GM19395 (cell line): Measurements from ENCODE around the gene KL.

Experiments
- ATAC-seq: cut with Tn5 transposase; IDR thresholded peaks from one replicate; pipeline ENCODE4 v1.9.1; 2021; ENCODE audit warnings: mild to moderate bottlenecking, moderate library complexity; ENCODE audit not compliant: unreplicated experiment

KL gene

DNA sequence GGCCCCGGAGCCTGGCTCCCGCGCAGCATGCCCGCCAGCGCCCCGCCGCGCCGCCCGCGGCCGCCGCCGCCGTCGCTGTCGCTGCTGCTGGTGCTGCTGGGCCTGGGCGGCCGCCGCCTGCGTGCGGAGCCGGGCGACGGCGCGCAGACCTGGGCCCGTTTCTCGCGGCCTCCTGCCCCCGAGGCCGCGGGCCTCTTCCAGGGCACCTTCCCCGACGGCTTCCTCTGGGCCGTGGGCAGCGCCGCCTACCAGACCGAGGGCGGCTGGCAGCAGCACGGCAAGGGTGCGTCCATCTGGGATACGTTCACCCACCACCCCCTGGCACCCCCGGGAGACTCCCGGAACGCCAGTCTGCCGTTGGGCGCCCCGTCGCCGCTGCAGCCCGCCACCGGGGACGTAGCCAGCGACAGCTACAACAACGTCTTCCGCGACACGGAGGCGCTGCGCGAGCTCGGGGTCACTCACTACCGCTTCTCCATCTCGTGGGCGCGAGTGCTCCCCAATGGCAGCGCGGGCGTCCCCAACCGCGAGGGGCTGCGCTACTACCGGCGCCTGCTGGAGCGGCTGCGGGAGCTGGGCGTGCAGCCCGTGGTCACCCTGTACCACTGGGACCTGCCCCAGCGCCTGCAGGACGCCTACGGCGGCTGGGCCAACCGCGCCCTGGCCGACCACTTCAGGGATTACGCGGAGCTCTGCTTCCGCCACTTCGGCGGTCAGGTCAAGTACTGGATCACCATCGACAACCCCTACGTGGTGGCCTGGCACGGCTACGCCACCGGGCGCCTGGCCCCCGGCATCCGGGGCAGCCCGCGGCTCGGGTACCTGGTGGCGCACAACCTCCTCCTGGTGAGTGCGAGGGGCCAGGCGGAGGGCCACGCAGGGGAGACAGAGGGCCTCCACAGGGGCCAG, at the start of gene KL:
TSS of gene KL (plus strand) at position 10 of the 909 bp plus-strand sequence. CDS start at position 28, 18 bp downstream.
- peak; percentile 36 for ATAC-seq

DNA sequence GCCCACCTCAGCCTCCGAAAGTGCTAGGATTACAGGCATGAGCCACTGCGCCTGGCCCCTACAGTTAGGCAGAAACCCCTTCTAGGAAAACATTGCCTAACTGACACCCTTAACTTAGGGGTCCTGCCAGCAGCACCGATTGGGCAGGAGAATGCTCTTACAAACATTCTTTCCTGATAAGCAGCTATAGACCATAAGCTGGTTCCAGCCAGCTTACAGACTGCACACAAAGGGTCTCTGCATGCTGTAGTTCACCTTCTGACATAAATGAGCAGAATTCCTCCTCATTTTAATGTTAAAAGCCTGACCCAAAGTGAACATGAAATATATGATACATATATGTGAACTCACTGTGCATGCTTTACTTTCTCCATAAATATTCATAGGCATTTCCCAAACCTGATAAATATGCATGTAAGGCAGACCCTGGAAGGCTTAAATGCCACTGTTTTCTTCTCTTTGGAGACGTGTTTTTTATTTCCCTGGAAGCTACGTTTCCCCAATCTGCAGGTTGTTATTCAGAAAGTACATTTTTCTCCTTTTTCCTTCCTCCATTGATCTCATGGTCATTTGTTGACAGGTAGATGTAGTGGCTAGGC, 48.5 kb upstream of the KL start:
- no peak for ATAC-seq

- ATAC-seq = no peak
Measured at GRCh38 chr13:32968316-32968715, 47.9 kb upstream of the KL start.

GRCh38 chr13:32968793-32969192, 47.4 kb upstream of the KL start:
- no peak for ATAC-seq

DNA sequence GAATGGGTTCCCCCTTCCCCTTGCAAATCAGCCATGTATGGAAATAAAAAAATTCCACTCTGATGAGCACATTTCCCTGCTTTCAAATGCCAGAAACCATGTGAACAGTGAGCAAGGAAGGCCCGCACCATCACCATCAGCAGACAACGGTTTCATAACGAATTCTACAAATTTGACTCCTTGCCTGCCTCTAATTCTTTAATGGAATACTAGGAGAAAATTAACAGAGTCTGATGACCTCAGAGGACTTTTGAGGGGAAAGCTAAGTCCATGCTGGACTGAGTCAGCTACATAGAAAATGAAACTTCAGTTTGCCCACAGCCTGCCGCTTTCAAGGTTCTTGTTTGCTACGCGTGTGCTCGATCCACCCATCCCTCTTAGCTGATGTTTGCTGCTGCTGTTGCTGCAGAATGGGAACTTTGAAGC, 46.7 kb upstream of the KL start:
- ATAC-seq = peak; percentile 89

DNA sequence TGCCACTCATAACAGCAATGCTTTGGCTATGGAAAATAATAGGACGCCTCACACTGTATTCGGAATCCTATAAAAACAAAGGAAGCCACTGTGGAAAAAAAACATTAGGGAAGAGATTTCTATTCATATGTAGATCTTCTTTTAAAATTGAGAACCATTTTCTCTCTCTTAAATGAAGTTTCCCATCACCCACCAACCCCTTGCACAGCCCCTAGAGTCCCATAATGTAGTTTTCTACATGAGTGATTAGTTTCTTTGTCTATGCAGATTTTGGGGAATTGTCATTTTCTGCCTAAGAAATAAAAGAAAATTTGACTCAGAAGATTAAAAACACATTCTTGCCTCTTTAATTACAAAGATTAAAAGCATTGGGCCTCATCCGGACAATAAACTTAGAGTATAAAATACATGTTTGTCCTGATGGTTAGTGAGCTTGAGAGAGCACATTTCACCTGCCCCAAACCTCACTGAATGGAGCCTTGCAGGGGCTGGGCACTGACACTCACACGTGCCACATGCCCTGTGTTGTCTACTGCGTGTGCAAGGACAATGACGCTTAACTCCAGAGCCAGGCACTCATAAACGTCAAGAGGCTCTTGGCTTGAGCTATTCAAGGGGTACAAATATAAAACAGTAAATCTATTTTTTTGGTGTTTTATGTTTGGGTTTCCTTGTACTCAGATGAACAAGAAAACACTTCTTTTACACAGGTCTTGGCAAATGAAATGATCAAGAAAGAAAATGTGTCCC, 40.0 kb upstream of the KL start:
- no peak for ATAC-seq

DNA sequence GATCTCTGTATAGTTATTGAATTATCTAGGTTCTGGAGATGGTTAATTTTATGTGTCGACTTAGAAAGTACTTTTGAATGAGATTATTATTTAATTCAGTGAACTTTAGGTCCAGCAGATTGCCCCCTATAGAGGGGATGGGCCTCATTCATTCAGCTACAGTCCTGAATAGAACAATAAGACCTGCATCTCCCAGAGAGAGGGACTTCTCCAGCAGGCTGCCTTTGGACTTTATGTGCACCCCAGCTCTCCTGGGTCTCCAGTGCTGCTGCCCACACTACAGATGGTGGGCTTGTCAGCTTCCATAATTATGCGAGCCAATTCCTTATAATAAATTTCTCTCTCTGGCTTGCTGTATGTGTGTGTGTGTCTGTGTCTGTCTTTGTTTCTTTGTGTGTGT, 39.3 kb upstream of the KL start:
- ATAC-seq = no peak

DNA sequence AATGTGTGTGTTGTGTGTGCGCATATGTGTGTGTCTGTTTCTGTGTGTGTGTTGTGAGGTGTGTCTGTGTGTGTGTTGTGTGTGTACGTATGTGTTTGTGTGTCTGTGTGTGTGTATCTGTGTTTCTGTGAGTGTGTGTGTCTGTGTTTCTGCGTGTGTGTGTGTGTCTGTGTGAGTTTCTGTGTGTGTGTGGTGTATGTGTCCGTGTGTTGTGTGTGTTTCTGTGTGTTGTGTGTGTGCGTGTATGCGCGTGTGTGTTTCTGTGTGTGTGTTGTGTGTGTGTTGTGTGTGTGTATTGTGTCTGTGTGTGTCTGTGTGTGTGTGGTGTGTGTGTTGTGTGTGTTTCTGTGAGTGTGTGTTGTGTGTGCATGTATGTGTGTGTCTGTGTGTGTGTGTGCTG, 38.9 kb upstream of the KL start:
- ATAC-seq = no peak

GRCh38 chr13:32978278-32978677, 37.9 kb upstream of the KL start:
- no peak for ATAC-seq

DNA sequence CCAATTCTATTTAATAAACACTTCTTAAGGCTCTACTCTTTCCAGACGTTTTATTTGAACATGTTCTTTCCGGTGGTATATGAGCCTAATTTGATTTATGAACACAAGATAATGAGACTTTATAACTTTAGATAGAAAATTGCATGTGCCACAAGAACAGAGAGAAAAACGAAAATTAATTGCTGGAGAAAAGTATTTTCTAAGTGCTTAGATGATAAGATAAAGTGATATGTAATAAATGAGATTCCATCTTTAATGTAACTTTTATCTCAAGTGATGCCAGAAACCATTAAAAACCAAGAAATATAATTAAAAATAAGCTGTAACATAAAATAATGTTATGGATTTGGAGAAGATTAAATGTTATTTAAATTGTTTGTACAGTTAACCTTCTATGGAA, 33.2 kb upstream of the KL start:
- no peak for ATAC-seq

GRCh38 chr13:32984857-32985626, 31.2 kb upstream of the KL start:
- no peak for ATAC-seq

- no peak for ATAC-seq
Measured at GRCh38 chr13:32986552-32986951, 29.7 kb upstream of the KL start.

GRCh38 chr13:32987462-32987861, 28.8 kb upstream of the KL start:
- no peak for ATAC-seq

DNA sequence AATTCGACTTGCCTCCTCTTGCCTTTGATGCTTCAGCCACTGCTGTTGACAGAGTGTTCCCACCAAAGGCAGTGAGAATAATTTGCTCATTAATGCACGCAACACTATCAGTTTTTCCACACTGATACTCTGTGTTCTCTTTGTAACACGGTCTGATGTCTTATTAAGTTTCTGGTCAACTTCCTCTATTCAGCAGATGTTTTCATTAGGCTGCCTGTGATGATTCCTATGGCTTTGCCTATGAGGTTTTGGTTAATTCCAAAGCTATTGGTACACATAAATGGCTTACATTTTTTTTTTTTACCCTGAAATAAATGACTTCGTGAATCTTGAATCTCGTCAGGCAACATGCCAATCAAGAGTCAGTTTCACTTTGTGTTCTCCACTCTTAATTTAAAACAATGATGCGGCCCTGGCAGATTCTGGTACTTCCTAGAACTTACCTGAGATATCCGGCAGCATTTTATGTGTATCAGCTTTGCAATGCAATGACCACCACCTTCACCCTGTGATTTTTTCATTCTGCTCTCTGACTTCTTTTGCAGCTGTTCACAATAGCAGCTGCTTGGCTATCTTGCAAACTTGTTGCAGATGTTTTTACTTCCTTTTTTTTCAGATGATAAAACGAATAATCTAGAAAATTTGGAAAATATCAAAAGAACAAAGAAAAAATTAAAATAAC, 27.5 kb upstream of the KL start:
- ATAC-seq = peak; percentile 56

DNA sequence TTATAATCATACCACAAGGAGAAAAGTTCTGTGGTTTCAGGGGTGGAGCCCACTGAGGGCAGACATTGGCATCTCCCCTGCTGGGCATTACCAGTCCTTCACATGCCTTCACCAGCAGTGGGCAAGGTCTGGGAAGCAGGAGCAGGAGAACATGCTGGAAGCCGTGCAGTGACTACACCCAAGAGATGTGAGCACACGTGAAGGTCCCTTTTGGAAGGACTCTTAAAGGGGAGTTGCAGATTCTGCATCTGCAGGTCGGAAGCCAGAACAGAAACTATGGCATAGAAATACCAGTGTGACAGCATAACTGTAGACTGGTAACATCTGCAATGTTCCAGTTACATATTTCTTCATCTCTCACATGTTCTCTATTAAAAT, 26.9 kb upstream of the KL start:
- no peak for ATAC-seq

- ATAC-seq = no peak
Measured at GRCh38 chr13:32989942-32990341, 26.3 kb upstream of the KL start.

GRCh38 chr13:32993145-32993544, 23.1 kb upstream of the KL start:
- ATAC-seq = no peak

GRCh38 chr13:32997399-32997798, 18.8 kb upstream of the KL start:
- no peak for ATAC-seq

DNA sequence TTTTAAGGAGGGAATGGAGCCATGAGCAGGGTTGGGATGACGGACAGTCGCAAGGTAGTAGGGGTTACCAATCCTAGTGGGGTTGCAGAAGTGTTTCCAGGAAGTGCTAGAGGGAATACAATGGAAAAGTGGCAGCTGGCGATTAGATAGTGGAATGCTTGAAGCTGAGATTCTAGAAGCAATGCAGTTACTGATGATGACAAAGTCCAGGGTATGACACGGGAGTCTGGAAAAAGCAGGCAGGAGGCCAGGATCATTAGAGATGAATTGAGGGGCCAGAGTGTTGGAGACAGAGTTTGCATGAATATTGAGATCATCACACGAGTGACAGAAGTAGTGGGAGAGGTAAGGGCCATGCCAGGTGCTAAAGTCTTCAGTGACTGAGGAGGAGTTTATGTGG, 17.3 kb upstream of the KL start:
- no peak for ATAC-seq

DNA sequence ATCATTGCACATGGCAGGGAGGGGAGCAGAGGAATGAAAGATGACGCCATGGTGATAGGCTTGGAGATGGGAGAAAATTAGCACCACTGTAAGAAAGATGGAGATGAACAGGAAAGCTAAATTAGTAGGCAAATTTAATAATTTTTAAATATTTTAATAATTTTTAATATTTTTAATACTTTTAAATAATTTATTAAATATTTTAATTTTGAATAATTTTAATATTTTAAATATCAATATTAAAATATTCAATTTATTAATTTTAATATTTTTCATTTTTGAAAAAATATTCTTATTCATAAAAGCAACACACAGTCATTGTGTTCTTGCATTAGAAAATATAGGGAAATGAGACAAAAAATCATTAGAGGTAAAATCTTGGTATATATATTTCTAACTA, 15.9 kb upstream of the KL start:
- no peak for ATAC-seq
